Measurements from ENCODE around the gene GABBR2.
A peak's percentile ranks its signal among the peaks of the same experiment; 100 is the strongest.

Gene GABBR2

DNA sequence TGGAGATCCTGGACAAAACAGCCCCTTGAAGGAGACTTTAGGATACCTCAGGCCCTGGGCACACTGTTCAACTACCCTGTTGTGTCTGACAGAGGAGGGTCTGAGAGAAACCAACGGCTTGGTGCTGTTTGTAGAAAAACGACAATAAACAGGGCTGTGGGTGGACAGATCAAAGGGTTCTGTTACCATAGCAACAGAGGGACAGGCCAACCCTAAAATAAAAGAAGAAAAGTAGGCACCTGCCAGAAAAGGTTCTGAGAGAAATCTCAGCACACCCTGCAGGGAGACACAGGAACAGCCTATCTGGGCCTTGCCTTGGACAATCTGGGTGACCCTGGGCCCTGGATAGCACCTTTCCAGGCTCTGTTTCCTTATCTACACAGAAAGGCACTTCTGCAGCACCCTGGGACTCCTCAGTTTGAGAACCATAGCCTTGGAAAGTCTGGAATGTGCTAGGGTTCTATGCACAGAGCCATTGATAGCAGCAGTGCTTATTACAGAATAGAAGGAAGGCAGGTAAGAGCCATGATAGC lies 348.5 kb downstream of the GABBR2 start:
- no peak for TF ChIP-seq CTCF (IDR thresholded peaks at IDR 0.05; ENCODE audit: control insufficient read depth, extremely low read depth, insufficient read depth)
- no peak for DNase-seq (ENCODE audit: low read depth)
- no peak overlapping the region for H3K4me3 ChIP-seq (ENCODE audit: low read depth, low read length)

GRCh38 chr9:98359569-98359968 lies 349.2 kb downstream of the GABBR2 start:
- no peak for TF ChIP-seq CTCF (IDR thresholded peaks at IDR 0.05; ENCODE audit: control insufficient read depth, extremely low read depth, insufficient read depth)
- H3K4me3 ChIP-seq (ENCODE audit: low read depth, low read length): no peak overlapping the region
- no peak for DNase-seq (ENCODE audit: low read depth)

- no peak for TF ChIP-seq CTCF (IDR thresholded peaks at IDR 0.05; ENCODE audit: control insufficient read depth, extremely low read depth, insufficient read depth)
- DNase-seq (ENCODE audit: low read depth): peak; percentile 21
- H3K4me3 ChIP-seq (ENCODE audit: low read depth, low read length): no peak overlapping the region
Measured at GRCh38 chr9:98357921-98358535, 350.7 kb downstream of the GABBR2 start.

DNA sequence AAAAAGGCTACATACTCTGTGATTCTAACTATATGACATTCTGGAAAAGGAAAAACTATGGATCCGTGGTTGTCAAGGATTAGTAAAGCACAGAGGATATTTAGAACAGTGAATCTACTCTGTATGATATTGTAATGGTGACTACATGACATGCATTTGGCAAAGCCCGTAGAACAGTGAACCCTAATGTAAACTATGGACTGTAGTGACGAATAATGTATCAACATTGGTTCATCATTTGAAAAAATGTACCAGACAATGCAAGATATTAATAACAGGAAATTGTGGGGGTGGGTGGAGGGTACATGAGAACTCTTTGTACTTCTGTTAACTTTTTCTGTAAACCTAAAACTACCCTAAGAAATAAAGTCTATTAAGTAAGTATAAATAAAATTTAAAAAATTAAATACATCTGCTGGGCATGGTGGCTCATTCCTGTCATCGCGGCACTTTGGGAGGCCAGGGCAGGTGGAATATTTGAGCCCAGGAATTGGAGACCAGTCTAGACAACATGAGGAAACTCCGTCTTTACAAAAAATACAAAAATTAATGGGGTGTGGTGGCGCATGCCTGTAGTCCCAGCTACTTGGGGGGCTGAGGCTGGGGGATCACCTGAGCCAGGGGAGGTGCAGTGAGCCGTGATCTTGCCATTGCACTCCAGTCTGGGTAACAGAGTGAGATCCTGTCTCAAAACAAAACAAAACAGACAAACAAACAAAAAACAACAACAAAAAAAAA lies 351.6 kb downstream of the GABBR2 start:
- TF ChIP-seq CTCF (IDR thresholded peaks at IDR 0.05; ENCODE audit: control insufficient read depth, extremely low read depth, insufficient read depth): no peak
- DNase-seq (ENCODE audit: low read depth): no peak

DNA sequence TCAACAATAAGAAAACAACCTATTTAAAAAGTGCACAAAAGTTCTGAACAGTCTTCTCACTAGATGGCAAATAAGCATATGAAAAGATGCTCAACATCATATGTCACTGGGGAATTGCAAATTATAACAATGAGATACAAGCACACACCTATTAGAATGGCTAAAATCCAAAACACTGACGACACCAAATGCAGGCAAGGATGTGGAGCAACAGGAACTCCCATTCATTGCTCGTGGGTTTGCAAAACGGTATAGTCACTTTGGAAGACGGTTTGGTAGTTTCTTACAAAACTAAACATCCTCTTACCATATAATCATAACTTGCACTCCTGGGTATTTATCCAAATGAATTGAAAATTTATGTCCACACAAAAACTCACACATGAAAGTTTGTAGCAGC lies 352.4 kb downstream of the GABBR2 start:
- no peak overlapping the region for H3K4me3 ChIP-seq (ENCODE audit: low read depth, low read length)
- no peak for DNase-seq (ENCODE audit: low read depth)
- no peak for TF ChIP-seq CTCF (IDR thresholded peaks at IDR 0.05; ENCODE audit: control insufficient read depth, extremely low read depth, insufficient read depth)

More for the DNA sequence above, 351.6 kb downstream of the GABBR2 start:
- H3K4me3 ChIP-seq (ENCODE audit: low read depth, low read length): no peak overlapping the region

DNA sequence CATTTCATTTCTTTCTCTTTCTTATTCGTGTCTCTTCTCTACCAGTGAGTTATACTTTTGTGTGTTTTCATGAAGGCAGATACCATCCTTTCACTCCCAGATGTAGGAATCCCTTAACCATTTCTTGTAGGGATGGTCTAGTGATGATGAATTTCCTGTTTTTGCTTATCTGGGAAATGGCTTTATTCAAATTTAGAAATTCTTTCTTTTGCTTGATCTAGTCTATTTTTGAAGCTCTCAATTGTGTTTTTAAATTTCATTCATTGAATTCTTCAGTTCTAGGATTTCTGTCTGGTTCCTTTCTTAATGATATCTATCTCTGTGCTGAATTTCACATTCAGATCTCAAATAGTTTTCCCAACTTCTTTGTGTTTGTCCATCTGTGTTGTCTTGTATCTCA lies 357.4 kb downstream of the GABBR2 start:
- no peak for DNase-seq (ENCODE audit: low read depth)
- H3K4me3 ChIP-seq (ENCODE audit: low read depth, low read length): no peak overlapping the region
- TF ChIP-seq CTCF (IDR thresholded peaks at IDR 0.05; ENCODE audit: control insufficient read depth, extremely low read depth, insufficient read depth): no peak

Data from LNCaP clone FGC (cell line).